A549 (cell line): ENCODE data around the gene S100A12.

Experiments
- CEBPB ChIP-seq, 2 experiments: fragments of >200 bp in 1 of 2; sonication (Bioruptor Twin) in 1 of 2; formaldehyde crosslinking in 1 of 2; IDR thresholded peaks; 2 replicates each; pipeline ENCODE4 v1.6.1; 2012 to 2016
- EHF ChIP-seq: fragments of 250-450 bp; sonication (Bioruptor Pico); IDR thresholded peaks from 2 replicates; pipeline ENCODE4 v1.5.0; 2020; ENCODE audit warnings: mild to moderate bottlenecking
- EP300 ChIP-seq, 2 experiments: fragments of >200 bp; sonication (Bioruptor Twin); formaldehyde crosslinking; IDR thresholded peaks; 2 replicates in 1 of 2; 3 replicates in 1 of 2; pipeline ENCODE4 v1.6.1; 2016 to 2017
- FOXS1 ChIP-seq: fragments of 250-450 bp; sonication (Bioruptor Pico); IDR thresholded peaks from 2 replicates; pipeline ENCODE4 v1.5.0; 2020; ENCODE audit warnings: mild to moderate bottlenecking, moderate library complexity
- JUN ChIP-seq, 2 experiments: fragments of >200 bp; sonication (Bioruptor Twin); formaldehyde crosslinking; IDR thresholded peaks; 2 replicates in 1 of 2; 3 replicates in 1 of 2; pipeline ENCODE4 v1.6.1; 2016 to 2017
- NR3C1 ChIP-seq: fragments of >200 bp; sonication (Bioruptor Twin); formaldehyde crosslinking; IDR thresholded peaks from 3 replicates; pipeline ENCODE4 v1.6.1; 2017
- POLR2A ChIP-seq: IDR thresholded peaks from 2 replicates; pipeline ENCODE4 v1.6.1; 2012; ENCODE audit warnings: mild to moderate bottlenecking, low read length
- TF ChIP-seq, protein P1 (sequence below): fragments of >200 bp; sonication (Bioruptor Twin); formaldehyde crosslinking; IDR thresholded peaks from 3 replicates; pipeline ENCODE4 v1.5.1; 2016
- TF ChIP-seq, protein P2 (sequence below): IDR thresholded peaks from 2 replicates; pipeline ENCODE4 v1.6.1; 2012

GRCh38 chr1:153397051-153397923, 21.9 kb upstream of the S100A12 start:
- TF ChIP-seq EP300 (IDR thresholded peaks at IDR 0.05) (no peak), CEBPB (IDR thresholded peaks at IDR 0.05) (no peak), FOXS1 (no peak), POLR2A (no peak), NR3C1 (no peak), JUN (IDR thresholded peaks at IDR 0.05) (no peak), EHF (no peak)
- TF ChIP-seq, protein P1, sequence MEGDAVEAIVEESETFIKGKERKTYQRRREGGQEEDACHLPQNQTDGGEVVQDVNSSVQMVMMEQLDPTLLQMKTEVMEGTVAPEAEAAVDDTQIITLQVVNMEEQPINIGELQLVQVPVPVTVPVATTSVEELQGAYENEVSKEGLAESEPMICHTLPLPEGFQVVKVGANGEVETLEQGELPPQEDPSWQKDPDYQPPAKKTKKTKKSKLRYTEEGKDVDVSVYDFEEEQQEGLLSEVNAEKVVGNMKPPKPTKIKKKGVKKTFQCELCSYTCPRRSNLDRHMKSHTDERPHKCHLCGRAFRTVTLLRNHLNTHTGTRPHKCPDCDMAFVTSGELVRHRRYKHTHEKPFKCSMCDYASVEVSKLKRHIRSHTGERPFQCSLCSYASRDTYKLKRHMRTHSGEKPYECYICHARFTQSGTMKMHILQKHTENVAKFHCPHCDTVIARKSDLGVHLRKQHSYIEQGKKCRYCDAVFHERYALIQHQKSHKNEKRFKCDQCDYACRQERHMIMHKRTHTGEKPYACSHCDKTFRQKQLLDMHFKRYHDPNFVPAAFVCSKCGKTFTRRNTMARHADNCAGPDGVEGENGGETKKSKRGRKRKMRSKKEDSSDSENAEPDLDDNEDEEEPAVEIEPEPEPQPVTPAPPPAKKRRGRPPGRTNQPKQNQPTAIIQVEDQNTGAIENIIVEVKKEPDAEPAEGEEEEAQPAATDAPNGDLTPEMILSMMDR: no peak
- TF ChIP-seq, protein P2, sequence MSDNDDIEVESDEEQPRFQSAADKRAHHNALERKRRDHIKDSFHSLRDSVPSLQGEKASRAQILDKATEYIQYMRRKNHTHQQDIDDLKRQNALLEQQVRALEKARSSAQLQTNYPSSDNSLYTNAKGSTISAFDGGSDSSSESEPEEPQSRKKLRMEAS: no peak
